AG10803 (cell line): ENCODE results near the gene TMEM198.

ENCODE experiments used
- DNase-seq: peaks from one replicate; pipeline ENCODE4 v3.0.0; 2010; ENCODE audit warnings: low read depth
- H3K4me3 ChIP-seq: 2 replicates; pipeline ENCODE4 v1.5.1; 2011; ENCODE audit warnings: mild to moderate bottlenecking, low read length, control low read depth
- TF ChIP-seq, protein P1 (sequence below): conservative IDR thresholded peaks from 2 replicates; pipeline ENCODE4 v1.5.1; 2011; ENCODE audit warnings: mild to moderate bottlenecking, low read length, control low read depth, inconsistent platforms

TMEM198 gene

GRCh38 chr2:219571311-219572236 lies 27.7 kb downstream of the TMEM198 start, which contains the start of gene OBSL1:
TSS of gene OBSL1 (minus strand) at chr2:219571539. CDS start at chr2:219571232, 307 bp downstream.
- DNase-seq = peak; percentile 77
- peak within 1 kb of the TSS; percentile 68 for H3K4me3 ChIP-seq
- TF ChIP-seq, protein P1, sequence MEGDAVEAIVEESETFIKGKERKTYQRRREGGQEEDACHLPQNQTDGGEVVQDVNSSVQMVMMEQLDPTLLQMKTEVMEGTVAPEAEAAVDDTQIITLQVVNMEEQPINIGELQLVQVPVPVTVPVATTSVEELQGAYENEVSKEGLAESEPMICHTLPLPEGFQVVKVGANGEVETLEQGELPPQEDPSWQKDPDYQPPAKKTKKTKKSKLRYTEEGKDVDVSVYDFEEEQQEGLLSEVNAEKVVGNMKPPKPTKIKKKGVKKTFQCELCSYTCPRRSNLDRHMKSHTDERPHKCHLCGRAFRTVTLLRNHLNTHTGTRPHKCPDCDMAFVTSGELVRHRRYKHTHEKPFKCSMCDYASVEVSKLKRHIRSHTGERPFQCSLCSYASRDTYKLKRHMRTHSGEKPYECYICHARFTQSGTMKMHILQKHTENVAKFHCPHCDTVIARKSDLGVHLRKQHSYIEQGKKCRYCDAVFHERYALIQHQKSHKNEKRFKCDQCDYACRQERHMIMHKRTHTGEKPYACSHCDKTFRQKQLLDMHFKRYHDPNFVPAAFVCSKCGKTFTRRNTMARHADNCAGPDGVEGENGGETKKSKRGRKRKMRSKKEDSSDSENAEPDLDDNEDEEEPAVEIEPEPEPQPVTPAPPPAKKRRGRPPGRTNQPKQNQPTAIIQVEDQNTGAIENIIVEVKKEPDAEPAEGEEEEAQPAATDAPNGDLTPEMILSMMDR = no peak

- DNase-seq = no peak
- H3K4me3 ChIP-seq = peak within 1 kb of the TSS; percentile 68
- TF ChIP-seq, protein P1 = no peak
These were observed 28.6 kb downstream of the TMEM198 start, which contains the start of gene INHA for GRCh38 chr2:219572237-219573001. TSS of gene INHA (plus strand) at chr2:219572310. CDS start at chr2:219572375, 65 bp downstream.

DNA sequence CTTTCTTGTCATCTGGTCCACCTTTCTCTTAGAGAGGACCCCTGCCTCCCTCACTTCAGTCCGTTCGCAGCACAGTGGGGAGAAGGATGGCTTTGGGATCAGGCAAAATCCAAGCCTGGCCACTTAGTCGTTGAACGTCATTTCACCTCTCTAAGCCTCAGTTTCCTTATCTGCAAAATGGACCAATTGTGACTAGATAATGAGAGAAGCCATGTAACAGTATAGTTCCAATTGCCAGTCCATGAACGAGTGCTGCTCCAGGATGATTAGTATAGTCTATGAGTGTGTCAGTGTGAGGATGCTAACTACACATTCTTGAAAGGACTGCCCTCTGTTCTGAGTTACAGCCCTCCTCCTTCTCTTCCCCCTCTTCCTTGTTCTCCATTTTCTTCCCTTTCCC lies 29.3 kb downstream of the TMEM198 start:
- TF ChIP-seq, protein P1 = no peak
- DNase-seq = no peak
- no peak overlapping the region for H3K4me3 ChIP-seq

DNA sequence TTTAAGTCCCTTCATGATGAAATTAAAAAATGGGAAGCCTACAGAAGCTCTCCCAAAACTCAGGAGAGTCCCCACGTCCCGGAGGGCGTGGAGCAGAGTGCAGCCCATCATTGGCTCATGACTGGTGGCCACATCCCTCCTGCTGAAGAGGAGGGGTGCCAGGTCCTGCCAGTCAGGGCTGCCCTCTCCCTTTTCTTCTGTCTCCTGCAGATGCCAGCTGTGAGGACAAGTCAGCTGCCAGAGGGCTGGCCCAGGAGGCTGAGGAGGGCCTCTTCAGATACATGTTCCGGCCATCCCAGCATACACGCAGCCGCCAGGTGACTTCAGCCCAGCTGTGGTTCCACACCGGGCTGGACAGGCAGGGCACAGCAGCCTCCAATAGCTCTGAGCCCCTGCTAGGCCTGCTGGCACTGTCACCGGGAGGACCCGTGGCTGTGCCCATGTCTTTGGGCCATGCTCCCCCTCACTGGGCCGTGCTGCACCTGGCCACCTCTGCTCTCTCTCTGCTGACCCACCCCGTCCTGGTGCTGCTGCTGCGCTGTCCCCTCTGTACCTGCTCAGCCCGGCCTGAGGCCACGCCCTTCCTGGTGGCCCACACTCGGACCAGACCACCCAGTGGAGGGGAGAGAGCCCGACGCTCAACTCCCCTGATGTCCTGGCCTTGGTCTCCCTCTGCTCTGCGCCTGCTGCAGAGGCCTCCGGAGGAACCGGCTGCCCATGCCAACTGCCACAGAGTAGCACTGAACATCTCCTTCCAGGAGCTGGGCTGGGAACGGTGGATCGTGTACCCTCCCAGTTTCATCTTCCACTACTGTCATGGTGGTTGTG lies 30.9 kb downstream of the TMEM198 start:
- no peak overlapping the region for H3K4me3 ChIP-seq
- TF ChIP-seq, protein P1 = no peak
- DNase-seq = no peak

DNA sequence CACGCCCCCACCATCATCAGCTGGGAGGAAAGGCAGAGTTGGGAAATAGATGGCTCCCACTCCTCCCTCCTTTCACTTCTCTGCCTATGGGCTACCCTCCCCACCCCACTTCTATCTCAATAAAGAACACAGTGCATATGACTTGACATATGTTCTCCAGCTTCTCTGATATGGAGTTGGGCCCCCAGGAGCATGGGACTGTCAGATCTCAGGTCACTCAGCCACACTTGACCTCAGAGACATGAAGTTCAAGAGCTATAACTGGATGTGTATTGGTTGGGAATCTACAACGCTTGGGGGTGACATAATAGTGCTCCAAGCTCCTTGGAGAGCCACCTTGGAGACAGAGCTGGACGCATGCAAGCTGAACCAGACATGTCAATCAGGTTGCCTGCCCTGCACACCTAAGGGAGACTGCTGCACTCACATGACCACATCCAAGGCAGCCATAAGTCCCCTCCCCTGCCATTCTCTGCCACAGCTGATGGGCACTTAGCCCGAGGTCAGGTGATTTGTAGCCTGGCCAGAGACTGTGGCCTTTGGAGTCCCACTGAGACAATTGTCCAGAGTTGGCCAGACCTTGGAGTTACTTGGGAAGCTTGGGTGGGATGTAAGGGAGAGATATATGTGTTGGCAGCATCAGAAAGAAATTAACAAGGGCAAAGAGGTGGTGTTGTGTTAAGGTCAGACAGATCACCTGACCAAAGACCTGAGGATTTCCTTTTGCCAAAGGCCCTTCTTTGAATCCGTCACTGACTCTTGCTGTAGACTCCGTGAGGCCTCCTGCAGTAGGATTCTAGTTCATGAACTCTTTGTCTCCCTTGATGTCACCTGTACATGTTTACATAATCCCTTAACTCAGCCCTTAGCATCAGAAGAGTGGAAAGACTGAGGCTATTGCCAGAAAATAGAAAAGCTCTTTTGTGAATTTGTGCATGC lies 32.0 kb downstream of the TMEM198 start:
- TF ChIP-seq, protein P1 = no peak
- no peak for DNase-seq
- H3K4me3 ChIP-seq = no peak overlapping the region
